NCI-H2081 treated with DMSO at 0.1 percent for 48 hours (cell line): Measurements from ENCODE around the gene PEX26.
"Not testable (repeated sequence)": the region's sequence is repeated elsewhere in the genome, so short reads cannot be mapped to it uniquely, and the experiment has no call there.

Experiments
- DNase-seq: peaks from one replicate; lab custom pipeline; 2025; lab: John Stamatoyannopoulos, UW

PEX26 gene

DNA sequence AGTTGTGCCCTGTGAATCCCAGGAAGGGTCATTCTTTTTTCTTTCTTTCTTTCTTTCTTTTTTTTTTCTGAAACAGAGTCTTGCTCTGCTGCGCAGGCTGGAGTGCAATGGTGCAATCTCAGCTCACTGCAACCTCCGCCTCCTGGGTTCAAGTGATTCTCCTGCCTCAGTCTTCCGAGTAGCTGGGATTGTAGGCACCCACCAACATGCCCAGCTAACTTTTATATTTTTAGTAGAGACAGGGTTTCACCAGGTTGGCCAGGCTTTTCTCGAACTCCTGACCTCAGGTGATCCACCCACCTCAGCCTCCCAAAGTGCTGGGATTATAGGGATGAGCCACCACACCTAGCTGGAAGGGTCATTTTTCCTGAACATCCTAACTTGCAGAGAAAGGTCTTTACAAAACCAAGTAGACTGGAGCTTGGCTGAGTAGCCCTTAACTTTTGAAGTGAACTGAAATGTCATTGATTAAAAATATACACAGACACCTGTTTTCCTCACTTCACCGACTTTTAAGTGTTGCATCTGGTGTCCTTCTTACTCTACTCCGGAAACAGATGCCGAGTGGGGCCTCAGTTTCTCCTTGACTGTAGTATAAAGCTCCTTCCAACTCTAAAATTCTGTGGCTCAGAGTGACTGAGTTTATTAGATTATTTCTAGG, 6.4 kb upstream of the PEX26 start:
- not testable (repeated sequence) for DNase-seq

DNA sequence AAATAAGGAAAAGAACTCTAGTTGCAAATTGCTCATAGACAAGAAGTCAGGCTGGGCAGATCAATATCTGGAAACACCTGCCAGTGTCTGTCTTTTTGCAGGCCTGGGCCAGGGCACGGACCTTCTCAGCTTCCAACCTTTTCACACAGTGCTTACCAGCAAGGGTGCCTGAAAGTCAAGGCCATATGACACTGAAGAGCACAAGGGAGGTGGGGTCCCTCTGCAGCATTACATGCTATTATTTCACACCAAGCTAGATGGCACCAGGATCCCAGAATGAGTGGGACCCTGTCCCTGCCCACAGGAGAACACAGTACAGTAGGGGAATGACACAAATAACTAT, 5.9 kb upstream of the PEX26 start:
- no peak for DNase-seq

DNA sequence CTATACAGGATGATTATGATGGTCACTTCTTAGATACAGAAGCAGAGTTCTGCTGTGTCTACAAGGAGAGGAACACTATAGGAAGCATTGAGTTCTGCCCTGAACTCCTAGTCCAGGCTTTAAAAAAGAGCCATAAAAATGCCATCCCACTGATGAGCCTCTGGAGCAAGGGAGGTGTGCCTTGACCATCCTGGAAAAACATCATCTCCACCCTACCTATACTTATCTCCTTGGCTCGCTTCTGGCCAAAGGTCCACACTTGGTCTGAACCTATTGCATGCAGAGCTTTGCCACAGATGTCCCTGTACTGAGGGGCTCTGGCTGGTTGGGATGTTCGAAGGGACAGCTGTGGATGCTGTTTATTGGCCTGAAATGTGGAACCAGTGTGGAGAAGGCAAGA, 4.3 kb upstream of the PEX26 start:
- no peak for DNase-seq

DNA sequence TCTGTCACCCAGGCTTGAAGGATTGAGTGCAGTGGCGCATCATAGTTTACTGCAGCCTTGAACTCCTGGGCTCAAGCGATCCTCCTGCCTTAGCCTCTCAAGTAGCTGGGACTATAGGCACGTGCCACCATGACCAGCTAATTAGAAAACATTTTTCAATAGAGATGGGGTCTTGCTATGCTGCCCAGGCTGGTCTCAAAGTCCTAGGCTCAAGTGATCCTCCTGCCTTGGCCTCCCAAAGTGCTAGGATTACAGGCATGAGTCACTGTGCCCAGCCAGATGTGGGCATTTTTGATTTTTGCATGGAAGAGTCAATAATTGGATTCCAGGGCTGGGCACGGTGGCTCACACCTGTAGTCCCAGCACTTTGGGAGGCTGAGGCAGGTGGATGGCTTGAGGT, 3.9 kb upstream of the PEX26 start:
- not testable (repeated sequence) for DNase-seq

DNA sequence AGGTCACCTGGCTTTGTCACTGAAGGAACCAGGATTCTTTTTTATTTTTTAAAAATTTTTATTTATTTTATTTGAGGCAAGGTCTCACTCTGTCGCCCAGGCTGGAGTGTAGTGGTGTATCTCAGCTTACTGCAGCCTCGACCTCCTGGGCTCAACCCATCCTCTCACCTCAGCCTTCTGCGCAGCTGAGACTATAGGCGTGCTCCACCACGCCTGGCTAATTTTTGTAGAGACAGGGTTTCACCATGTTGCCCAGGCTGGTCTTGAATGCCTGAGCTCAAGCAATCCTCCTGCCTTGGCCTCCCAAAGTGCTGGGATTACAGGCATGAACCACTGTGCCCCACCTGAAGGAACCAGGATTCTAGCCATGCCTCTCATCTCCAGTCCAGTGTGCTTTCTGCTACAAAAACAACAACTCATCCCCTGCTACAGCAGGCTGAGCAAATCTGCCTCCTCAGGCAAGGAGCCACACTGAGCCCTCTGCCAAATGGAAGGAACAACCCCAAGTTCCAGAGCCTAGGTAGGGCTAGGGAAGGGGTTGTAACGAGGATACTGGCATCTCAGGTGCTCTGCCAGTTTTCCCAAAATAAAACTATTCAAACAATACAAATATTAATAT, 2.6 kb upstream of the PEX26 start:
- DNase-seq: no peak

DNA sequence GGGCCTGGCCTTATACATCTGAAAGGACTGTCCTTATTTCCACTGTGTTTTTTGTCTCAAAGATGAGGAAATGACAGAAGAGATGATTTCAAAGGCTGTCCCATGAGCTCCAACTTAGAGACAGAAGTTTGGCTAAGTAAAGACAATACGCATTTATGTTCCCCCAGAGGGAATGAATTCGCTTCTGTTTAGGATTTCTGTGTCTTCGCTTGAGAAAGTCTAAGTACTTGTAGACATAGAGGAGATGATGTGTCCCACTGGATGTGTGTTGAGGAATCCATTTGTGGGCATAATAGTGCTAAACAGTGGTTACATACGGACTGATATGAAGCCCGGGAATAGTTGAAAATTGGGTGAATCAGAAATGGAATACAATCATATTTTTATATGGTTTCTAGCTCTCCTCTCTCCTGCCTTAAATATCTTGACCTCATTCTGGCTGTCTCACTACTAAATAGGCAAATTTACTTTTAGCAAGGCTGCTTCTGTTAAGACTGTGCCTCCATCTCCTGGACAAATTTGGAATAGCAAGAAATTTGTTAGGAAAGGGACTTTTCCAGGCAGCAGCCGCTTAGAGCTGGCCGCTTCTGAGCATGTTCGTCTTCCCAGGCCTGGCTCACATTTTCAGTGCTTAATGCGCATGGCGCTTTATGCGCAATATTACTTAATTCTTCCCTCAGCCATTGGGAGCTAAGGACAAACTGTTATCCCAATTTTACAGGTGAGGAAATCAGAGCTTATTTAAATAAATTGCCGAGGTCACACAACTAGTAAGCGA, 1.9 kb upstream of the PEX26 start:
- DNase-seq: peak; percentile 63

DNA sequence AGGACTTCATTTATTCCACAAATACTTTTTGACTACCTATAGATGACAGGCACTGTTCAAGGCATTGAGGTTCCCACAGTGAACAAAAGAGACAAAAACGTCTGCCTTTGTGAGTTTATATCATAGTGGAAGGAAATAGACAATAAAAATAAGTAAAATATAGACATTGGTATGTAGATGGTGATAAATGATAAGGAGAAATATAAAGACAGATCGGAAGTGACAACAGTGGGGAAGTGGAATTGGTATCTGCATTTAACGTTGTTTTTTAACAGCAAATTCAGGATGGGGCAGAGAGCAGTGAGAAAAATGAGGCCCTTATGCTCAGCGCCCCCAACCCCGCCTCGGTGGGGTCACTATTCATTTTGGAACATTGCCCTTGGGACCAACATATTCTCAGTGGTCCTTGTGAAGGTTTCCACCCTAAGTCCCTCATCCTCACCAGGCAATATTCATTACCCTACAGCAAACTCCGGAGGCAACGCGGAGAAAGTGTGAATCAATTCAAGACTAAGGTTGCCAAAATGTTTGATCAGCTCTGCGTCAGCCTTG, 627 bp upstream of the PEX26 start:
- DNase-seq: no peak

DNA sequence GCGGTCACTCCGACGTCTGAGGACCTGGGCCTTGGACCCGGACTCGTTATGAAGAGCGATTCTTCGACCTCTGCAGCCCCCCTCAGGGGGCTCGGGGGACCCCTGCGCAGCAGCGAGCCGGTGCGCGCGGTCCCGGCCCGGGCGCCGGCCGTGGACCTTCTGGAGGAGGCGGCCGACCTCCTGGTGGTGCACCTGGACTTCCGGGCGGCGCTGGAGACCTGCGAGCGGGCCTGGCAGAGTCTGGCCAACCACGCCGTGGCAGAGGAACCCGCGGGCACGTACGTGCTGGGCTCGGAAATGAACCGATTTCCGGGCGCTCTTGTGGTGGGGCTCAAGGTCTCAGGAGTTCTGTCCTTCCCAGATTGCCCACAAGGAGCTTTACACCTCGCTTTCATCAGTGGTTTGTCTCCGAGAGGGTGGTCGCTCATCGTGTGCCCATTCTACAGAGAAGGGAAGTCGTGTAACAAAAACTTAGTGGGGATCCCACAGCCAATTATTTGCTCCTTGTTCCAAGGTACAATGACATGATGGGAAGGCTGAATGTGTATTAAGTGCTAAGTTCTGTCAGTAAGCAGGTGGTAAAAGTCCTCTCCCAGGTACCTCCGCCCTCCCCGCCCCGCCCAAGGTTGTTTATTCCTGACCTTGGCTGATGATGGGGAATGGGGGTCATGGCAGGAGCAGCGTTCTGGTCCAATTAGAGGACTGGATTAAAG, 695 bp downstream of the PEX26 start:
- no peak for DNase-seq

DNA sequence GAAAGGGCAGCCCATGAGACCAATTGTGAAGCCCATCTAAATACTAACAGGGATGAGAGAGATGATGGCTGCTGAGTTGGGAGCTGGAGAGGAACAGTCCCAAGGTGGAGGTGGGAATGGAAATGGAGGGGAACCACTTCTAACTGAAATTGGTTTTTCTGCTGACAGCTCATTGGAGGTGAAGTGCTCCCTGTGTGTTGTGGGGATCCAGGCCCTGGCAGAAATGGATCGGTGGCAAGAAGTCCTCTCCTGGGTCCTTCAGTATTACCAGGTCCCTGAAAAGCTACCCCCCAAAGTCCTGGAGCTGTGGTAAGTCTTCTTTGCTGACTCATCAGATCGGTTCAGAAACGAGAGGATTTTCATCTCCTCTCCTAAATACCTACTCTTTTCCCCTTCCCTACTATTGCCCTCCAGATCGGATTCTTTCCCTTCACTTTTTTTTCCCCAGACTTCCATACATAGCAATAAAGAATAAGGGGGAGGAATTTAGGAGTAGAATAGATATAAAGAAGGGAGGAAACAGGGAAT, 2.0 kb downstream of the PEX26 start:
- DNase-seq: no peak

DNA sequence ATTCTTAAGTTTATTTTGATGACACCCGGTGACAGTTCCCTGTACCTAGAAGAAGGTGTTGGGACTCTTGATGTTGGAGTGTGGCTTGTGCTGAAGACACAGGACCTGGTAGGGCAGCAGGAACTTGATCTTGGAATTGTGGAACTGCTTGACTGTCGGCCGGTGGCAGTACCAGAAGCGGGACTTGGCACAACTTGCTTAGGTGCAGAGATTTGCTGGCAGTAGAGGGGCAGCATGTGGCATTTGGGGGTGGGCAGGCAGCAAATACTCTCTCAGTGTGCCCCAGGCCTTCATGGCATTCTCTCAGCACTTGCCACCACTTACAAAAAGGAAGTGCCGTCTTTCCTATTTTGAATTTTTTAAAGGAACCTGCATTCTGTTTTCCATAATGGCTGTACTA, 3.6 kb downstream of the PEX26 start:
- DNase-seq: no peak

DNA sequence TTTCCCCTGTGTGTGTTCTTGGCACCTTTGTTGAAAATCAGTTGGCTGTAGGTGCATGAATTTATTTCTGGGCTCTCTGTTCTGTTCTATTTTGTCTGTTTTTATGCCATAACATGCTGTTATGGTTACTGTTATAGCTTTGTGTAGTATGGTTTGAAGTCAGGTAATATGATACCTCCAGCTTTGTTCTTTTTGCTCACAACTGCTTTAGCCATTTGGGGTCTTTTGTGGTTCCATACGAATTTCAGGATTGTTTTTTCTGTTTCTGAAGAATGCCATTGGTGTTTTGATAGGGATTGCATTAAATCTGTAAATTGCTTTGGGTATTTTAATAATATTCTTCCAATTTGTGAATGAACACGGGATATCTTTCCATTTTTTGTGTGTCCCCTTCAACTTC, 4.7 kb downstream of the PEX26 start:
- no peak for DNase-seq

DNA sequence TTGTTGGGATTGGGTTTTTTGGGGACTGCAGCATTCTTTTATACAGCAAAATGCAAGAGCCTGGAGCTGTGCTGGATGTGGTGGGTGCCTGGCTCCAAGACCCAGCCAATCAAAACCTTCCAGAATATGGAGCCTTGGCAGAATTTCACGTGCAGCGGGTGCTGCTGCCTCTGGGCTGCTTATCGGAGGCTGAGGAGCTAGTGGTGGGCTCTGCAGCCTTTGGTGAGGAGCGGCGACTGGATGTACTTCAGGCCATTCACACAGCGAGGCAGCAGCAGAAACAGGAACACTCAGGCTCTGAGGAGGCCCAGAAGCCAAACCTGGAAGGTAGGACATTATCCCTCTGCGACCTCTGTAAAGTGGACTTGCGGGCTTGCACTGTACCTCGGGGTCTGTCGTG, 5.6 kb downstream of the PEX26 start:
- DNase-seq: no peak

DNA sequence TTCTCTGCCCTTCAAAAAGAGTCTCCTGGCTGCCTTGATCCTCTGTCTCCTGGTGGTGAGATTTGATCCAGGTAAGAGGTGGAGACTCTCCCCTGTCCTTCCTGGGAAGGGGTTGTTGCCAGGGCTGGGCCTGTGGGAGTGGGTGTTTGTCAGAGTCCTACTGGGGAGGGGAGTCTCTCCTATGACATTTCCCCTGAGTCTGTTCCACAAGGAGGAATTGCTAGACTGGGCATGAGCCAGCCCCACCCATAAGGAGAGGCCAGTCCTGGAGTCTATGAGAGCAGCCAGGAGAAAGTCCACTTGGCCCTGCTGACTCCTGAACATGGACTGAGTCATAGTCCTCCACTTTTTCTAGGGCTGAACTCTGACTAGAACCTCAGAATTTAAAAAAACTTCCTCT, 7.4 kb downstream of the PEX26 start:
- no peak for DNase-seq

DNA sequence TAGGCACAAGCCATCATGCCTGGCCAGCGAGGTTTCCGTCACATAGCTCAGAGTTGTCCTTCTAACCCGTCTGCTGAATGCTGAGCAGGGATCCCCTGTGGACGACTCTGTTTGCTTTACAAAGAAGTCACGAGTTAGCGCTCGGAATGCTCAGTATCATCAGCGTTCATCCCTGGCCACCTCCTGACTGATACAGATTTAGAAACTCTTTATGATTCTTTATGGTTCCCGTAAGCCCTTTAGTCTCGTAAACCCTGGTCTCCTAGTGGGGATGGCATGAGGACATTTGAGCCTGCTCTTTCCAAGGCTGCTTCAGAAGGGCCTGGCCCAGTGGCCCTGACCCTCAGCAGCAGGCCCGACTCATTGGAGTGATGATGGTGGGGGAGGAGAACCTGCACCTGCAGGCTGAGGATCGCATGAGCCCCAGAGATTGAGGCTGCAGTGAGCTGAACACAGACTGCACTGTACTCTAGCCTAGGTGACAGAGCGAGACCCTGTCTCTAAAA, 9.6 kb downstream of the PEX26 start:
- DNase-seq: no peak

DNA sequence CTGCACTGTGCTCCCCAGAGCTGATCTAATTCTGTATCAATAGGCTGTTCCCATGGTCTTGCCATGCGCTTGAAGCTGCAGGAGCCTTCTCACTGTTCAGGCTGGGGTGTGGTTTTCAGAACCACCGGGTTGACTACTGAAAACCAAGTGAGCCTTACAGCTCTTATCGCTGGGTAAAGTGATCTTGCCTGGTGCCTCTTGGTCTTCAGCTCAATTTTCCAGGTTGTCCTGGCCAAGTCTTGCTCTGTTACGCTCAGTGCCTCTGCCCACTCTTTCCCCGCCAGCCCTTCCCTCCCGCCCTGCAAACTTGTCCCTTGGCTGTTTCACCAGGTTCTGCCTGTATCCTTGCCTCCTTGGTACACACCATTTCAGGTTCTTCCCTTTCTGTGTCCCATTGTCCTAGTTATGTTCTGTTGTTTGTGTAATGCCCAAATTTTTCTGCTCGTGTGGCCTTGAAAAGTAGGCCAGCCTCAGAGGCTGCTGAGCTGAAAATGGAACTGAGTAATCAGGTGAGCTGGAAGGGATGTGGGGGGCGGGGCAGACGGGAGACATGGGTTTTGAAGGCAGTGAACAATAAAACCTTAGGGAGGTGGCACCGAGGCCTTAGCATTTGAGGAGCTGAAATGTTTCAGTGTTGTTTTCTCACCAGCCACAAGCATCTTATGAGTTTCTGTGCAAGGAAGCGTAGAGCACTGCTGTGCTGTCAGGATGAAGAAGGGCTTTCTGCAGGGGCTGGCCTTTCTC, 11.2 kb downstream of the PEX26 start:
- no peak for DNase-seq

DNA sequence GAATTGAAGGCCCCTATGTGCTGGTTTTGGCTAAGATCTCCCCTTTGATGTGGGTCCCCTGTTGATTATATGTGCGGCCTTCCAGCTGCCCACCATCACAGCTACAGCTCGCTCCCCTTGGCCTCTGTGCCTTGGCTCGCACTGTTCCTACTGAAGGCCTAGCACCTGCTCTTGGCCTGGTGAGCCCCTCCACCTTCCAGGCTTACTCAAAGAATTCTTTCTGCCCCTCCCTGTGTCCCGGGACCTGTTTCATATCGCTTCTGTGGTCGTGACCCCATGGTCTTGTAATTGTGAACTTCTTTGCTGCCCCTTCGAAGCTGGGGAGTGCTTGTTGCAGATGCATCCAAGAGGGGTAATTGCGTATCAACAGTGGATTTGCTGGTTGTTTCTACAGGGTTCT, 12.5 kb downstream of the PEX26 start:
- DNase-seq: no peak

DNA sequence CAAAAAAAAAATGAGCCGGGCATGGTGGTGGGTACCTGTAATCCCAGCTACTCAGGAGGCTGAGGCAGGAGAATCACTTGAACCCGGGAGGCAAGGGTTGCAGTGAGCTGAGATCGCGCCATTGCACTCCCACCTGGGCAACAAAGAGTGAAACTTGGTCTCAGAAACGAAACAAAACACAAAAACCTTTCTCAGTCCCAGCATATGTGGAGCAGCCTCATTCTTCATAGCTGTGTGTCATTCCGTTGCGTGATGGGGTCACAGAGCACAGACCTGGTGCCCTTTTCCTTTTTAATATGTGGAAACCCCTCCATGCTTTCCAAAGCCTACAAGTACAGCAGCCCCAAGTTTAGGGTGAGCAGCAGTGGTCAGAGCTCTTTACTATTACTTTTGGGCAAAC, 13.7 kb downstream of the PEX26 start:
- DNase-seq: no peak

DNA sequence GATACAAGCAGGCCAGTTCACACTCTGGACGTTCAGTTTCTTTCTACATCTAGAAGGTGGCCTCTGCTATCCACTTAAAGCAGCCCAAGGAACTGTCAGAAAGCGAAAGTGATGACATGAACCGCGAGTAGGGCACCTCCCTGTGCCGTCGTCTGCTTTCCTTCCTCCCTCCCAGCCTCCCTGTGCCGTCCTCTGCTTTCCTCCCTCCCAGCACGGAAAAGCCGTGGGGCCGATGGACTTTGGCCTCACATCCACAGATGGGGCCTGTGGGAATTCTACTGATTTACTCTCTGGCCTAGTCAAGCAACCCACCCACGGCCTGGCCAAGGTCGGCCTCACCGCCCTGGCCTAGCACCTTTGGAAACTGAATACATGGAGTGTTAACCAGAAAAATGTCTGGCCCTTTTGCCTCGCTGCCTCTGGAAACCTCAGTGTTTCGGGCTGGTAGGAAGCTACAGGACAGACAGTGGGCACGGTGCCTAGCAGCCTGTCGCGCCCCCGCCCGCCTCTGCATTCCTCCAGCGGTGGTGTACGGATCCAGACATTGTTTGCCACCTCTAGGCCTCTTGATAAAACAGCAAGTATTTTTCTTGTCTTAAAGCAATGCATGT, 14.2 kb downstream of the PEX26 start:
- DNase-seq: no peak

DNA sequence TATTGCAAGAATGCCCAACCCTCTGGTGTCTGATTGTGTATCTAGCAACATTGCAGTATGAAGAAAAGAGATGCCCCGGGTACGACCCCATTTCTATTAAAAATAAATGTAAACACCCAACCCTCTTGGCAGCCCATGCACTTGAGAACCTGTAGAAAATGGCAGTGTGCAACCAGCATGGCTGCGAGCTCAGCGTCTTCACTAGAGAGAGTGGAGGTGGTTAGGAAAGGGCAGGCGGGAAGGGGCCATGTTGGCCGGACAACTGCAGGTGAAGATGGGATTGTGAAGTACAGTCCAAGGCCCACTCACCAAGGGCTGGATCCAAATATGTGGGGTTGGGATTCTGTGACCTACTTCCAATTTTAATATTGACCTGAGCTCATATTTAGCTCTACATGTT, 15.9 kb downstream of the PEX26 start:
- no peak for DNase-seq

DNA sequence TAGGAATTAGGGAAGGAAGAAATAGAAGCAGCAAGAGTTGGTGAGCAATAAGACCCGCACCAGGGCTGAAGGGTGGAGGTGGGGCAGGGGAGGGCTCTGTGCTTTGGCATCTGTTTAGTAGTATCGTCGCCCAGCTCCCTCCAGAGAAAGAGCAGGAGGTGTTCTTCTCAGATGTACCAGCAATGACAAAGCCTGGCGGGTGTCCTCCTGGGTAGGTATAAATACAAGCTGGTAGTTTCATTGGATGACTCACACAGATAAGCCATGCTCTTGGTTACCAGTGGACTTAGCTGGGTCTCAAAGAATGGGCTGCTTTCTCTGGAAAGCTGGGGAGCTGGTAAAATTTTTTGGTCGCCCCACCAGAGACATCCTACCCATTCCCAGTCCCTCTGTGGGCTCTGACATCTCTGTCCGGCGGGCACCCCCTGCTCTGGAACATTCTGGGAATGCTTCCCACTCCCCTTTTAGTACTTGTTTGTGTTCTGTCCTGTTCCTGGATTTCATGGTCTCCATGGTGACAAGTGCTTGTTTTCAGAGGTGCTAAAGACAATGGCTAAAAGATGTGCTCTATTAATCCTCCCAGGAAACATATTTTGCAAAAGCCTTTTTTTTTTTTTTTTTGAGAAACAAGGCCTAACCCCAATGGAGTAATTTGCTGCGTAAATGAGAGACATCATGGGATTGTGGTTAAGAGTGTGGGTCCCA, 17.5 kb downstream of the PEX26 start:
- no peak for DNase-seq
